ENCODE results near the gene TRIM36. TPM values are rescaled to one million over a fixed set of nuclear protein-coding genes. Genes with fewer than 3 reads are reported as not detected.
A peak's percentile ranks its signal among the peaks of the same experiment; 100 is the strongest.

Gene TRIM36
- total RNA-seq, 1 donor from 2014 or later = 1.3 TPM

DNA sequence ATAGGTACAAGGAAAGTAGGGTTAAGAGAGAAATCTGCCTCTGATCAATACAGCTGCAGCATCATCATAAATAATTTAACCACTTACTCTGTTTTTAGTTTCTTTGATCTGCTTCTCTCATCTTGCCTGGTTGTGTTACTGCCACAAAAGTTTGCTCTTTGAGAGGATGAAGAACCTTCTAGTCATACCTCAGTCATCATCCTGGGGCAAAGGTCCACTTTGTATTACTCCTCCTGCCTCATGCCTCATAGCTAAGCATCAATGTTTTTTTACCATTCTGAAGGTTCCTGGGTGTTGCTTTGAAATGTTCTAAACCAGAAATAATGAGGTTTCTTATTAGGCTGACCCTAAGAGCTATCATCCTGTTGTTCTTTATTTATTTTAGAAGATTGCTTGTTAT, 17.1 kb upstream of the TRIM36 start:
- Mint-ChIP-seq H3K36me3 (no peaks in the 10 kb centered on the region), H3K27ac (no peak overlapping the region), H3K27me3 (ENCODE audit: low read depth) (peaks cover 48% of the 10 kb centered on the region), H3K4me3 (no peak overlapping the region), H3K9me3 (peaks cover 8% of the 10 kb centered on the region), H3K4me1 (peaks cover 21% of the 10 kb centered on the region)
- no peak for DNase-seq (ENCODE audit: low spot score in 2 of 2, unreplicated experiment in 2 of 2)
- TF ChIP-seq, protein P1, sequence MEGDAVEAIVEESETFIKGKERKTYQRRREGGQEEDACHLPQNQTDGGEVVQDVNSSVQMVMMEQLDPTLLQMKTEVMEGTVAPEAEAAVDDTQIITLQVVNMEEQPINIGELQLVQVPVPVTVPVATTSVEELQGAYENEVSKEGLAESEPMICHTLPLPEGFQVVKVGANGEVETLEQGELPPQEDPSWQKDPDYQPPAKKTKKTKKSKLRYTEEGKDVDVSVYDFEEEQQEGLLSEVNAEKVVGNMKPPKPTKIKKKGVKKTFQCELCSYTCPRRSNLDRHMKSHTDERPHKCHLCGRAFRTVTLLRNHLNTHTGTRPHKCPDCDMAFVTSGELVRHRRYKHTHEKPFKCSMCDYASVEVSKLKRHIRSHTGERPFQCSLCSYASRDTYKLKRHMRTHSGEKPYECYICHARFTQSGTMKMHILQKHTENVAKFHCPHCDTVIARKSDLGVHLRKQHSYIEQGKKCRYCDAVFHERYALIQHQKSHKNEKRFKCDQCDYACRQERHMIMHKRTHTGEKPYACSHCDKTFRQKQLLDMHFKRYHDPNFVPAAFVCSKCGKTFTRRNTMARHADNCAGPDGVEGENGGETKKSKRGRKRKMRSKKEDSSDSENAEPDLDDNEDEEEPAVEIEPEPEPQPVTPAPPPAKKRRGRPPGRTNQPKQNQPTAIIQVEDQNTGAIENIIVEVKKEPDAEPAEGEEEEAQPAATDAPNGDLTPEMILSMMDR (IDR thresholded peaks at IDR 0.05; ENCODE audit: unreplicated experiment) = no peak

DNA sequence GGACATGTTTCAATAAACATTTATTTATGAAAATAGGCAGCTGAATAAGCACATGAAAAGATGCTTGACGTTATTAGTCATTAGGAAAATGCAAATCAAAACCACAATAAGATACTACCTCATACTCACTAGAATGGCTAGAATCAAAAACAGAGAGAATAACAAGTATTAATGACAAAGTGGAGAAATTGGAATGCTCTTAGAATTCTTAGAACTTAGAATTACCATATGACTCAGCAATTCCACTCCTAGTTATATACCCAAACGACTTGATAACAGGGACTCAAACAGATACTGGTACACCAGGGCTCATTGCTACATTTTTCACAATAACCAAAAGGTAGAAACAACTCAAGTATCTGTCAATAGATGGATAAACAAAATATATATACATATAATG, 15.1 kb upstream of the TRIM36 start:
- no peak for DNase-seq (ENCODE audit: low spot score in 2 of 2, unreplicated experiment in 2 of 2)
- H3K27ac Mint-ChIP-seq = no peak overlapping the region
- H3K9me3 Mint-ChIP-seq = peaks cover 8% of the 10 kb centered on the region
- H3K4me1 Mint-ChIP-seq = peaks cover 8% of the 10 kb centered on the region
- H3K27me3 Mint-ChIP-seq (ENCODE audit: low read depth) = peaks cover 66% of the 10 kb centered on the region
- H3K4me3 Mint-ChIP-seq = no peak overlapping the region
- H3K36me3 Mint-ChIP-seq = no peaks in the 10 kb centered on the region
- TF ChIP-seq, protein P1 (IDR thresholded peaks at IDR 0.05; ENCODE audit: unreplicated experiment) = no peak

DNA sequence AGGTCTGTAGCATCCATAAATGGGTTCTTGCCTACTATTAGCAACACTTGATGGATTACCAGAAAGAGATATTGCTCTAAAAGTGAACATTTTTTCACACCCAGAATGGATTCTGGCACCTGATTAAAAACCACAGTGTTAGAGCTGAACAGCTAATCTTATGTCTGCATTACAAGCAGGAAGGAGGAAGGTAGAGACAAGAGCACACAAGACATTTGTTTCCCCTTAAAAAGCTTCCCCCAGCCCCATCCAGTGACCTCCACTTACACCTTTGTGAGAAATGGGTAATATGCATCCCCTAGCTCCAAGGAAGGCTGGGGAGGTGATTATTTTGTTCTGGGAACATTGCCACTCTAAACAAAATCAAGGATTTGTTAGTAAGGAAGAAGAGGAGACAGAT, 12.0 kb upstream of the TRIM36 start:
- TF ChIP-seq, protein P1 (IDR thresholded peaks at IDR 0.05; ENCODE audit: unreplicated experiment) = no peak
- Mint-ChIP-seq H3K27me3 (ENCODE audit: low read depth) (peaks cover 89% of the 10 kb centered on the region), H3K27ac (no peak overlapping the region), H3K4me1 (peaks cover 6% of the 10 kb centered on the region), H3K9me3 (peaks cover 8% of the 10 kb centered on the region), H3K4me3 (no peak overlapping the region), H3K36me3 (no peaks in the 10 kb centered on the region)
- DNase-seq (ENCODE audit: low spot score in 2 of 2, unreplicated experiment in 2 of 2) = no peak

DNA sequence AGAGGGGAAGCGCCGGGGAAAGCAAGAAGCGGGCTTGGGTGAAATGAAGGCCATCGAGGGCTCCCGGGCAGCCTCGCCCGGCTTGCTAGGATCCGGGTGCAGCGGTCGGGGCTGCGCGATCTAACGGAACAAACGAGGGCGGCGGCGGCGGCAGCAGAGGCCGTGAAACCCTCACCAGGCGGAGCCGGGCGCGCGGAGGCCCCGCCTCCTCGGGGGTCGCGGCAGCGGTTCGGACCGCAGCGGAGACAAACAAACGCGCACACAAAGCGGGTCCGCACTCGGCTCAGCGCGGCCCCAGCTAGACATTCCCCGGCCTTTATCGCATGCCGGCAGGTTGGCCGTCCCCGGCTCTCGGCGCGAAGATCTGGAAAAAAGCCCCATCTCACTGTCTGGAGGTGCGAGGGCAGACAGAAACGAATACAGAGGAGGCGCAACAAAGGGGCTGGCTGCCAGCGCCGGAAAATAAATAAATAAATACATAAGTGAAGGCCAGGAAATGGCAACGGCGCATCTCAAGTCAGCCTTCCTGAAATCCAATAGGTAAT, 10.5 kb upstream of the TRIM36 start:
- no peaks in the 10 kb centered on the region for H3K36me3 Mint-ChIP-seq
- peak in 1 of 2 experiments; percentile 53 for DNase-seq (ENCODE audit: low spot score in 2 of 2, unreplicated experiment in 2 of 2)
- peaks cover 90% of the 10 kb centered on the region for H3K27me3 Mint-ChIP-seq (ENCODE audit: low read depth)
- H3K27ac Mint-ChIP-seq = no peak overlapping the region
- peaks cover 8% of the 10 kb centered on the region for H3K9me3 Mint-ChIP-seq
- peak overlapping the region; percentile 77 for H3K4me3 Mint-ChIP-seq
- peaks cover 6% of the 10 kb centered on the region for H3K4me1 Mint-ChIP-seq
- TF ChIP-seq, protein P1 (IDR thresholded peaks at IDR 0.05; ENCODE audit: unreplicated experiment) = no peak

DNA sequence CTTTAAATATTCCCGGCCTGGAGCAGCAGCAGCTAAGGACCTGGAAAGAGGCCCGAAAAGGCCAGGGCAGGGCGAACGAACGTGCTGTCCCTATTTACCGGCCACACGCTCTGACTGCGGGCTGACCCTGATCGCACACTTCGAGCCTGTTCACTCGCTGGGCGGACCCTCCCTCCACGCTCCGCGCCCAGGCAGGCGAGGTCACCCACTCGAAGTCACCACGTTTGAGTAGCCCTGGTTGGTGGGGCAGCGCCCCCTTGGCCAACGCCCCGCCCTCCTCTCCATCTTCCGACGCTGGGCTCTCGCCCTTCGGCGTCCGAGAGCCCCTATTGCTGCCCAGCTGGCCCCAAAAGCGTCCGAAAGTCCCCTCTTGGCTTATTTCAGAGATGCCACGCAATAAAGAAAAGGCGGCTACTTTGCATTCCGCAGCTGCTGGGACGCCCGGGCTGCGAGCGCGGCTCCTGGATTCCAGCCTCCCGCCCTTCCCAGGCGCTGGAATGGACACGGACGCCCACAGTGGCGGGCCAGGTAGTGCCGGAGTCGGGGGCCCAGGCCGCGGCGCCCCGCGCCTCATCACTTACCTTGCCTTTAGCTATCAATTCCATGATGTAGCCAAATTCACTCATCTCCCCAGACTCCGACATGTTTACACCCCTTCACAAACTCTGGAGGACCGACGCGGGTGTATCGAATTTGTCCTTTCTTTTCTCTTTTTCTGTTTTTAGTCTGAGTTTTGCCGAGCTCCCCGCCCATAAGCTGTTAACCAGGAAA, 9.9 kb upstream of the TRIM36 start:
- Mint-ChIP-seq H3K9me3 (peaks cover 5% of the 10 kb centered on the region), H3K27ac (no peak overlapping the region), H3K4me1 (peaks cover 6% of the 10 kb centered on the region), H3K4me3 (peak overlapping the region; percentile 77), H3K27me3 (ENCODE audit: low read depth) (peaks cover 92% of the 10 kb centered on the region), H3K36me3 (no peaks in the 10 kb centered on the region)
- TF ChIP-seq, protein P1 (IDR thresholded peaks at IDR 0.05; ENCODE audit: unreplicated experiment) = no peak
- peak in 1 of 2 experiments; percentile 51 for DNase-seq (ENCODE audit: low spot score in 2 of 2, unreplicated experiment in 2 of 2)

All from mesothelial cell of epicardium (in vitro differentiated cells).